GM18511 (cell line): ENCODE data around the gene LZTFL1.

Experiments
- ATAC-seq: cut with Tn5 transposase; IDR thresholded peaks from one replicate; pipeline ENCODE4 v1.9.1; 2021; ENCODE audit warnings: mild to moderate bottlenecking, moderate library complexity; ENCODE audit not compliant: unreplicated experiment

The LZTFL1 gene

GRCh38 chr3:45814322-45814721 lies 27.6 kb downstream of the LZTFL1 start:
- no peak for ATAC-seq

- no peak for ATAC-seq
Measured at GRCh38 chr3:45807681-45808540, 34.0 kb downstream of the LZTFL1 start.

GRCh38 chr3:45807133-45807532 lies 34.8 kb downstream of the LZTFL1 start:
- no peak for ATAC-seq

GRCh38 chr3:45806072-45806471 lies 35.8 kb downstream of the LZTFL1 start:
- ATAC-seq, result no peak

GRCh38 chr3:45803252-45803935 lies 38.5 kb downstream of the LZTFL1 start:
- ATAC-seq, result no peak

GRCh38 chr3:45802146-45802545 lies 39.8 kb downstream of the LZTFL1 start:
- no peak for ATAC-seq

GRCh38 chr3:45800611-45801010 lies 41.3 kb downstream of the LZTFL1 start:
- ATAC-seq, result no peak

- ATAC-seq, result no peak
Measured at GRCh38 chr3:45799586-45799985, 42.3 kb downstream of the LZTFL1 start.

GRCh38 chr3:45798034-45798433 lies 43.9 kb downstream of the LZTFL1 start:
- no peak for ATAC-seq

- no peak for ATAC-seq
Measured at GRCh38 chr3:45796902-45797637, 44.8 kb downstream of the LZTFL1 start.

- no peak for ATAC-seq
Measured at GRCh38 chr3:45795882-45796765, 45.8 kb downstream of the LZTFL1 start, which contains the start of gene SLC6A20. Gene SLC6A20, minus strand, starts transcription at chr3:45796536. Its CDS starts 117 bp downstream, at chr3:45796419.

GRCh38 chr3:45795509-45795881 lies 46.4 kb downstream of the LZTFL1 start:
- no peak for ATAC-seq

- ATAC-seq, result no peak
Measured at GRCh38 chr3:45794660-45795059, 47.3 kb downstream of the LZTFL1 start.

- no peak for ATAC-seq
Measured at GRCh38 chr3:45794177-45794560, 47.8 kb downstream of the LZTFL1 start.

GRCh38 chr3:45793482-45794176 lies 48.3 kb downstream of the LZTFL1 start:
- no peak for ATAC-seq

- ATAC-seq, result no peak
Measured at GRCh38 chr3:45792516-45793172, 49.3 kb downstream of the LZTFL1 start.

GRCh38 chr3:45792036-45792435 lies 49.9 kb downstream of the LZTFL1 start:
- no peak for ATAC-seq

GRCh38 chr3:45790596-45790995 lies 51.3 kb downstream of the LZTFL1 start:
- no peak for ATAC-seq

- ATAC-seq, result no peak
Measured at GRCh38 chr3:45789235-45789812, 52.6 kb downstream of the LZTFL1 start.
